HUES64 (cell line): ENCODE measurements around the gene GPR107.

Experiments used
- H3K27ac ChIP-seq: 2 replicates; pipeline ENCODE4 v1.7.0; 2013; ENCODE audit warnings: low read depth, low read length, inconsistent platforms
- H3K27me3 ChIP-seq: 2 replicates; pipeline ENCODE4 v1.6.1; 2013; ENCODE audit warnings: mild to moderate bottlenecking, low read length; ENCODE audit not compliant: insufficient read depth
- H3K36me3 ChIP-seq: 2 replicates; pipeline ENCODE4 v1.6.1; 2013; ENCODE audit warnings: mild to moderate bottlenecking, low read length; ENCODE audit not compliant: insufficient read depth
- H3K4me1 ChIP-seq: 2 replicates; pipeline ENCODE4 v1.6.1; 2013; ENCODE audit warnings: mild to moderate bottlenecking, low read length, moderate library complexity; ENCODE audit not compliant: insufficient read depth
- H3K4me3 ChIP-seq: 2 replicates; pipeline ENCODE4 v1.5.1; 2013; ENCODE audit warnings: mild to moderate bottlenecking, low read length, moderate library complexity
- H3K9ac ChIP-seq: 2 replicates; pipeline ENCODE4 v1.6.1; 2013; ENCODE audit warnings: mild to moderate bottlenecking, low read depth, low read length
- H3K9me3 ChIP-seq: 2 replicates; pipeline ENCODE4 v1.6.1; 2013; ENCODE audit warnings: low read depth, low read length; ENCODE audit not compliant: insufficient read depth
- WGBS: fragments of 150-250, 120-280 bp; methylation state at CpG from one replicate; pipeline ENCODE4 v1.1.7; 2013; ENCODE audit warnings: missing lambda C conversion rate; 5-methylcytosine and 5-hydroxymethylcytosine counted together

Gene GPR107

DNA sequence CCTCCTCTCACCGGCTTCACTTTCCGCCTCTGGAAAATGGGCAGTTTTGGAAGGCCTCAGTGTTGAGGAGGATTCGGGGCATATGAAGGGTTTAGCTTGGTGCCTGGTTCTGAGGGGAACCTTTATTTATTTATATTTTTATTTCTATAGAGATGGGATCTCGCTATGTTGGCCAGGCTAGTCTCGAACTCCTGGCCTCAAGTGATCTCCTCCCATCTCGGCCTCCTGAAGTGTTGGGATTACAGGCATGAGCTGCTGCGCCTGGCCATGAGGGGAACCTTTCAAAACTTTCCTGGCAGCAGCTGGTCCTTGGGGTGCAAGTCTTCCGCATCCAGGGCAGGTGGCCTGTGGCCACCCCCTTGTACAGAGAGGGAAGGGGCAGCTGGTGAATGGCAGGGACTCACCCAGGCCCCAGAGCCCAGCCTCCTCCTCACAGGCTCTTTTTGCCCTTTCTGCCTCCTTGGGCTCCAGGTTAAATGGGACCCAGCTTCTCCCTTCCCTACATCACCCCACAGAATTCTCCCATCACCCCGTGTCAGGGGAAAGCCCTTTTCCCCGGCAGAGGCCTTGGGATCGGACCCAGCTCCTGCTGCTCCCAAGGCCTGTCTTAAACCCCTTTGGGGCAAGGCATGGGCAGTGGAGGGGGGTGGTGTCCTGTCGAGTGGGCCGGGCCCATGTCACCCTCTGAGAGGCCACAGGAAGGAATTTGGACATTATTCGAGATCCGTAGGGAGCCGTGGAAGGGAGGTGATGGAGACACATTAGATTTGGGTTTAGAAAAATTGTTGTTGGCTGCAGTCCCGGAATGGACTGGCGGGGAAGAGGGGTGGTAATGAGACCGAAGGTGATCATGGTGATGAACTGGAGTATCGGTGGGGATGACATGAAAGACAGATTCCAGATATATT is 124.4 kb downstream of the GPR107 start:
- 92% methylated on average over 19 of the region's 20 CpGs for WGBS
- peaks cover 3% of the 10 kb centered on the region for H3K4me1 ChIP-seq
- no peaks in the 10 kb centered on the region for H3K9me3 ChIP-seq
- no peaks in the 10 kb centered on the region for H3K27me3 ChIP-seq
- H3K36me3 ChIP-seq = no peaks in the 10 kb centered on the region
- H3K4me3 ChIP-seq = no peak overlapping the region
- no peak overlapping the region for H3K9ac ChIP-seq
- no peak overlapping the region for H3K27ac ChIP-seq

DNA sequence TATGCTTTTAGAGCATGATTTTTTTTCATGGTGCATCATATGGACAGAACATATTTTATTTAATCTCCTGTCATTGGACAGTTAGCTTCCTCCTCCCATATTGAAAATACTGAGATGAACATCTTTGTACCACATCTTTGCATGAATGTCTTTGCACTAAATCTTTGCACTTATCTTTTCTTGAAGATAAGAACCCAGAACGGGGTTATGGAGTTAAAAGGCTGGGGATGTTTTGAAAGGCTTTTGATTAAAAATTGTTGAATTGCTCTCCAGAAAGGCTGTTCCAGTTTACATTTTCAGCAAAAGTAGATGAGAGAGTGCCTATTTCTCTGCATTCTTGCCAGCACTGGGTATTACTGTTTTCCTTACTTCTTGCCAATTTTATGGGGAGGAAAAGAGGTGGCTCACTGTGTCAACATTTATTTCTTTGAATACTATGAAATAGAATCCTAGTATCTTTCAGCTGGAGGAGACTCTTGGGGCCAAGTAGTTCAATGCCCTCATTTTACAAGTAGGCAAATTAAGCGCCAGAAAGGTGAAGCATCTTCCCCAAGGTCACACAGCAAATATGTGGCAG is 125.7 kb downstream of the GPR107 start:
- H3K27ac ChIP-seq = no peak overlapping the region
- H3K36me3 ChIP-seq = no peaks in the 10 kb centered on the region
- H3K4me1 ChIP-seq = peaks cover 7% of the 10 kb centered on the region
- no peak overlapping the region for H3K9ac ChIP-seq
- H3K9me3 ChIP-seq = no peaks in the 10 kb centered on the region
- WGBS = 92% methylated on average over 2 of the region's 2 CpGs
- H3K27me3 ChIP-seq = no peaks in the 10 kb centered on the region
- no peak overlapping the region for H3K4me3 ChIP-seq

DNA sequence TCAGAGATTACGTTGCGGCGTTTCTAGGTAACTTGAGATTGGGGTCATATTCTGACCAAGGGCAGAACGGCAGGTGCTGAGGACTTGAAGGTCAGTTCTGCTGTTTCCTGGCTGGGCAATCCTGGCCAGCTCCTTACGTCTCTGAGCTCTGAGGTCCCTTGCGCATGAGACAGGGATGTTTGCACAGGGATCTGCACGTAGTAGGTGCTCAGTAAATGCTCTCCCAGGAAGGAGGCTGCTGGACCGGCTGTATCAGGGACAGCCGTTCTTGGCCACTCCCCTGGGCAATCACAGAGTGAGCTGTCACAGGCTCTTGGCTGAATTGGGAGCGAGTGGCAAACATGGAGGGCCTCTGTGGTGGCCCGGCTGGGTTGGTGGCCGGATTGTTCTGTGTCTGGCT is 126.8 kb downstream of the GPR107 start:
- no peaks in the 10 kb centered on the region for H3K9me3 ChIP-seq
- H3K4me1 ChIP-seq = peaks cover 13% of the 10 kb centered on the region
- no peaks in the 10 kb centered on the region for H3K27me3 ChIP-seq
- H3K36me3 ChIP-seq = no peaks in the 10 kb centered on the region
- no peak overlapping the region for H3K9ac ChIP-seq
- no peak overlapping the region for H3K27ac ChIP-seq
- WGBS = 95% methylated on average over 12 of the region's 12 CpGs
- no peak overlapping the region for H3K4me3 ChIP-seq

DNA sequence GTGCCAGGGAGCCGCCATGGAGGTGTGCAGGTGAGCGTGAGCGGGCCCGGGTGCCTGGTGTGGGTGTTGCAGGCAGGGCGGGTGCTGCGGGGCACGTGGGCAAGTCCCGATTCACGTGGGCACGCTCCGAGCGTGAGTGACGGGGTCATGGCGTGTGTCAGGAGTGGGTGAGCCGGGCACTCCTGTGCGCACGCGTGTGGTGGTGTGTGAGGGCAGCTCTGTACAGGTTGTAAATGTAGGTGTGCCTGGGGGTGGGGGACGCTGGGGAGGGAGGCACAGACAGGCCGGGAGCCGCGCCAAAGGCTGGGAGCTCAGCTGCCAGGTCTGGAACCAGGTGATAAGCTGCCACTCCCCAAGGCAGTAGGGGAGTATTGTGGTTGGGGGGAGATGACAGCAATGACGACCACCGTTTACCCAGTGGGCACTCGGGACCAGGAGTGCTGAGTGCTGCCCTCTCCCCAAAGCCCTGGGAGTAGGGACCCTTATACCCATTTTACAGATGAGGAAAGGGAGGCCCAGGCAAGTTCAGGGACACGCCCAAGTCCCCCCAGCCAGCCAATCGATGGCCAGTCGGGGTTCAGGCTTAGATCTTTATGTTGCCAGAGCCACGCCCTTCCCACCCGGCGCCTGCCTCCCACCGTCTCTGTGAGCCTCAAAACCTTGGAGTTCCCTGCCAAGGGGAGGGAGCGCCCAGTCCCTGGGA is 128.1 kb downstream of the GPR107 start:
- Histone ChIP-seq H3K27me3 (no peaks in the 10 kb centered on the region), H3K27ac (no peak overlapping the region), H3K4me1 (peaks cover 26% of the 10 kb centered on the region), H3K9ac (no peak overlapping the region), H3K36me3 (no peaks in the 10 kb centered on the region), H3K9me3 (no peaks in the 10 kb centered on the region), H3K4me3 (no peak overlapping the region)
- 95% methylated on average over 33 of the region's 33 CpGs for WGBS

DNA sequence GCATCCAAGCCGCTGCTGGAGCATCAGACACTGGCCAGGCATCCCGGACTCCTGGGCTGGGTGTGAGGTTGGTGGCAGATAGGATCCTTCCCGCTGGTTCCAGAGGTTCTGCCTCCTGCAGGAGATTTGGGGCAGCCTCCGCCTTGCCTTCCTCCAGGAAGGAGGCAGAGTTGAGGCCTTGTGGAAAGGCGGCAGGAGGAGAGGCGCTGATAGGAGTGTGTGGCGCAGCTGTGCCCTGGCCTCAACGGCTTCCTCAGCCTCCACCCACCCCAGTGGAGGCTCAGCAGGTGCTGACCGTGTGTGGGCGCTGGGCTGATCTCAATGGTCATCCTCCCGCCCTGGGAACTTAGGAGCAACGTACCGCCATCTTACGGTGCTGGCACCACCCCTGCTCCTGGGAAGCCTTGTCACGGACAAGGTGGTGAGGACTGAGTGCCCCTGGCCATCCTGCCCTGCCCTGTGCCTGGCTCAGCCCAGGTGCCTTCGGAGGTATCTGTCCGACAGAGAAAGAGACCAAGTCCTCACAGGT is 128.7 kb downstream of the GPR107 start:
- no peaks in the 10 kb centered on the region for H3K27me3 ChIP-seq
- 91% methylated on average over 17 of the region's 17 CpGs for WGBS
- H3K36me3 ChIP-seq = no peaks in the 10 kb centered on the region
- H3K9me3 ChIP-seq = no peaks in the 10 kb centered on the region
- peak overlapping the region; percentile 33; the same call in 1 of the 2 replicates for H3K9ac ChIP-seq
- peak overlapping the region; percentile 72; the same call in 1 of the 2 replicates for H3K27ac ChIP-seq
- H3K4me3 ChIP-seq = no peak overlapping the region
- peaks cover 30% of the 10 kb centered on the region for H3K4me1 ChIP-seq

DNA sequence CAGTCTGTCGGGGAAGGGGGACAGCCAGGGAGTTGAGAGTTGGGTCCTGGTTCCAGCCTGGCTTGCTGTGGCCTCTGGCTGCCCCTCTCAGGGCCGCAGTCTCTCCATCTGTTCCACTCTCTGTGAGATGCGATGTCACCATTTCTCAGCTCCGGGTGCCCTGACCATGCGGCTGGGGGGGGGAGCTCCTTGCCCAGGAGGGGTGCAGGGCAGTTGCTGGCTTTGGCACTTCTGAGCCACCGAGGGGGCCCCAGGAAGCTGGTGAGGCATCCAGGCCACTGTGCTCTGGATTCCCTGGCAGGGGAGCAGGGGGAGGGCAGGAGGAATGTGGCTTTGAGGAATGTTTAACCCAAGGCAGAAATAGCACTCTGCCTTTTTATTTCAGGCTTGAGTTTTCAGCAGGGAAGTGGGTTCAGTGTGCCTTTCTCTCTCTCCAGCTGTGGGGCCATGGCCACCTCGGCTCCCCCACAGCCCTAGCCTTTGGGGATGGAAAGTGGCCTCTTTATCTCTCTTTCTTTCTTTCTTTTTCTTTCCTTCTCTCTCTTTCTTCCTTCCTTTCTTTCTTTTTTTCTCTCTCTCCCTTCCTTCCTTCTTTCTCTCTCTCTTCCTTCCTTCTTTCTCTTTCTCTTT is 129.5 kb downstream of the GPR107 start:
- Histone ChIP-seq H3K27ac (peak overlapping the region; percentile 72), H3K36me3 (no peaks in the 10 kb centered on the region), H3K4me1 (peaks cover 32% of the 10 kb centered on the region), H3K9ac (peak overlapping the region; percentile 33; the same call in 1 of the 2 replicates), H3K27me3 (no peaks in the 10 kb centered on the region), H3K9me3 (no peaks in the 10 kb centered on the region), H3K4me3 (no peak overlapping the region)
- 62% methylated on average over 7 of the region's 7 CpGs for WGBS

DNA sequence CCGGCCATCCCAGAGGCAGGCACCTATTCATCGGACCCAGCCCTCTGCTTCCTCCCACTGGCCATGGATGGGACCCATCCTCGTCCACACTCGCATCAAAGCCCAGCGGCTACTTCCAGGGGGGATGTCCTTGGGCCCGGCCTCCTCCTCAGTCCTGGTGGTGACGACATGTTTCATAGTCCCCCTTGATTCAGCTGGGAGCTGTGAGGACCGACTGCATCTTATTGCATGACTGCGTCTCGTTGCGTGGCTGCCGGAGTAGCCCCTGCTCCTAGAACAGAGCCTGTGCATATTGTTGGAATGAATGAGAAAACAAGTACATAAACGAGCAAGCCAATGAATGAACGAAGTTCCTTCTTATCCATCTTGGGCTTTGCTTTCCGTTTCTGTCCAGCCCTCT is 131.3 kb downstream of the GPR107 start:
- no peaks in the 10 kb centered on the region for H3K9me3 ChIP-seq
- H3K4me3 ChIP-seq = no peak overlapping the region
- no peaks in the 10 kb centered on the region for H3K27me3 ChIP-seq
- H3K27ac ChIP-seq = peak overlapping the region; percentile 59; the same call in 1 of the 2 replicates
- no peak overlapping the region for H3K9ac ChIP-seq
- WGBS = 79% methylated on average over 15 of the region's 15 CpGs
- H3K36me3 ChIP-seq = no peaks in the 10 kb centered on the region
- peaks cover 32% of the 10 kb centered on the region for H3K4me1 ChIP-seq

DNA sequence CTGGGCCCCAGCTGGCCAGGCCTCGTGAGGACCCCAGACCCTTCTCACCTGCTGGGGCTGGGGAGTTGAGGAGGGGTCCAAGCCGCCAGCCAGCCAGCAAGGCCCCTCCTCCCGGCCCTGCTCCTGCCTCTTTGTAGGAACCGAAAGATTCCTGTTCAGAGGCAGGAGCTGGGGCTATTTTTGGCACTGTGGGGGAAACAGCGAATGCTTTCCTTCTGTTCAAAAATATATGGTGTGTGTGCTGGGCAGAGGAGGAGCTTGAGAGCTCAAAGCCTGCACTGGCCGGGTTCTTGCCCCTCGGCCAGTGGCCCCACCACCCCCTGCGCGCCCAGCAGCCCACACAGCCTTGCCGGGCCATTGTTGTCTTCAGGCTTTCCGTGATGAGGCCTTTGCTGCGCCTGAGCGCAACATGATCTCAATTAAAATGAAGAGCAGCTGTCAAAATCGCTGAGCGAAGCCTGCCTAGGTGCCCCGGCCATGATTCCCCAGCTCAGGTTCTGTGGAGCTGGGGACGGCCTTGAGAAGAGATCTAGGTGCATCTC is 131.9 kb downstream of the GPR107 start:
- peak overlapping the region; percentile 59; the same call in 1 of the 2 replicates for H3K27ac ChIP-seq
- no peaks in the 10 kb centered on the region for H3K9me3 ChIP-seq
- H3K36me3 ChIP-seq = no peaks in the 10 kb centered on the region
- 0 out of 2 replicates have a peak overlapping the region, but pooled peaks have one; percentile 20 for H3K9ac ChIP-seq
- peaks cover 32% of the 10 kb centered on the region for H3K4me1 ChIP-seq
- no peaks in the 10 kb centered on the region for H3K27me3 ChIP-seq
- no peak overlapping the region for H3K4me3 ChIP-seq
- 45% methylated on average over 17 of the region's 17 CpGs for WGBS

DNA sequence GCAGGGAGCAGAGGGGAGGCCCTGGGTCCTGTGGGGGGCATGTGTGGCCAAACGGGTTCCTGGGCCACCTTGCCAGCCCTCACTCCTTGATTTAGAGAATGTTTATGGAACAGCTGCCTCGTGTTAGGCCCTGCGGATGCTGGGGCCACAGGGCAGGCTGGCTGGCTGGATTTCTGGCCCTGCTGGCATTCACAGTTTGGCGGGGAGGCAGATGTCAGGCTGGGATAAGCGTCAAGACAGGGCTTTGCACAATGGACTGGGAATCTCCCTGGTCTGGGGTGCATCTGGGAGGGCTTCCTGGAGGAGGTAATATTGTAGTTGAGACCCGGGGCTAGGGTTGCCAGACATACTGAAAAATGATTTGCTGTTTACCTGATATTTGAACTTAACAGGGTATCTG is 132.3 kb downstream of the GPR107 start:
- WGBS = 73% methylated on average over 6 of the region's 6 CpGs
- Histone ChIP-seq H3K4me1 (peaks cover 32% of the 10 kb centered on the region), H3K4me3 (no peak overlapping the region), H3K27ac (peak overlapping the region; percentile 59; the same call in 1 of the 2 replicates), H3K9me3 (no peaks in the 10 kb centered on the region), H3K27me3 (no peaks in the 10 kb centered on the region), H3K9ac (no peak overlapping the region), H3K36me3 (no peaks in the 10 kb centered on the region)

DNA sequence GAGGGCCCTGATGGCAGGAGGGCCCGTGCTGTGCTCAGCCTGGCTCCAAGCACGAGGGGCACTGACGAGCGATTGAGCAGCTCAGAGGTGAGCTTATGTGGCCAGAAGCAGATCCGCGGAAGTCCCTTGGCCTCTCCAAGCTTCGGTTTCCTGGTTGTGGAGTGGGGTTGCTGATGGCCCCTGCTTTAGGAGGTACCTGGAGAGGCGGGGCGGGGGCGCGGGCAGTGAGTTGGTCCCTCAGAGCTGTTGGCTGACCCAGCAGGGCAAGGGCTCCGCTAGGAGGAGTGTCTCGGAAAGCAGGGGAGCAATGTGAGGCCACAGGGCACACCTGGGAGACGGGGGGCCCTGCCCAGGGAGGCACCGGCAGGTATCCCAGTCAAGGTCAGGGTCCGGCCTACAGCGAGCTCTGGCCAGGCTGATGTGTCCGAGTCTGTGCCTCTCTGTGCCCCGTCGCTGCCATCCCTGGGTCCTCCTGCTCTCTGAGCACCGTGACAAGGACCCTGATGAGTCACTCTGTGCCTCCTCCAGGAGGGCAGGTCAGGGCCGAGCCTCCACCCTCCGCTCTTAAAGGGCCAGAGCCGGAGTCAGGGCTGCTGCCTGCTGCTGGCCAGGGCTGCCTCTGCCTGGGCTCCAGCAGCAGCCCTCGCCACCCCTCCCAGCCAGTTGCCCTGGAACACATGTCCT is 133.3 kb downstream of the GPR107 start:
- Histone ChIP-seq H3K4me3 (0 out of 2 replicates have a peak overlapping the region, but pooled peaks have one; percentile 20), H3K27me3 (no peaks in the 10 kb centered on the region), H3K36me3 (no peaks in the 10 kb centered on the region), H3K27ac (peak overlapping the region; percentile 51), H3K9me3 (no peaks in the 10 kb centered on the region), H3K9ac (no peak overlapping the region), H3K4me1 (peaks cover 32% of the 10 kb centered on the region)
- 44% methylated on average over 25 of the region's 25 CpGs for WGBS
